WTC11 (cell line): ENCODE data around the gene KLK2.

Experiments
- JUN ChIP-seq: sonication (generic); formaldehyde crosslinking; IDR thresholded peaks from 2 replicates; pipeline ENCODE4 v1.8.0; 2023; ENCODE audit warnings: mild to moderate bottlenecking, missing genetic modification reagents
- TEAD1 ChIP-seq: sonication (generic); formaldehyde crosslinking; IDR thresholded peaks from 2 replicates; pipeline ENCODE4 v1.8.0; 2022; ENCODE audit warnings: mild to moderate bottlenecking, missing genetic modification reagents
- TF ChIP-seq, protein P1 (sequence below): fragments of 200-600 bp; IDR thresholded peaks from 2 replicates; pipeline ENCODE4 v1.8.0; 2022; ENCODE audit warnings: antibody characterized with exemption
- TF ChIP-seq, protein P2 (sequence below): sonication (generic); formaldehyde crosslinking; IDR thresholded peaks from 2 replicates; pipeline ENCODE4 v1.8.0; 2022; ENCODE audit warnings: mild to moderate bottlenecking, missing genetic modification reagents
- TF ChIP-seq, protein P3 (sequence below): sonication (generic); formaldehyde crosslinking; IDR thresholded peaks from 2 replicates; pipeline ENCODE4 v1.8.1; 2023; ENCODE audit warnings: mild to moderate bottlenecking, moderate library complexity, missing genetic modification reagents
- TF ChIP-seq, protein P4 (sequence below): sonication (generic); formaldehyde crosslinking; IDR thresholded peaks from 2 replicates; pipeline ENCODE4 v1.8.0; 2022; ENCODE audit warnings: missing genetic modification reagents

DNA sequence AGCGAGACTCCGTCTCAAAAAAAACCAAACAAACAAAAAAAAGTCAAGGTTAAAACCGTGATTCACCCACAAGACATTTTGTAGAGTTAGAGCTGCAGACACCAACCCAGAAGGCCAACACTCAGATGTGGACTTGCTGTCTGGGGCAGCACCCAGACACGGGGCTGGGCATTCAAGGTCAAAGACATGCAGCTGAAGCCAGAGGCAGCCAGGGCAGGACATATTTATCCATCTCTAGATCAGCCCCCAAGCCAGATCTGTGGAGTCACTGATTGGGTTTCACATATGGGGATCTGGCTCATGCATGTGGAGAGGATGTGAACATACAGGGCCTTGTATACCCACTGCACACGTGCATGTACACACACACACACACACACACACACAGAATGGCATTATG, 43.4 kb upstream of the KLK2 start:
- TF ChIP-seq TEAD1 (CRISPR knock-in tag) (no peak), JUN (CRISPR knock-in tag) (no peak)
- TF ChIP-seq, protein P1, sequence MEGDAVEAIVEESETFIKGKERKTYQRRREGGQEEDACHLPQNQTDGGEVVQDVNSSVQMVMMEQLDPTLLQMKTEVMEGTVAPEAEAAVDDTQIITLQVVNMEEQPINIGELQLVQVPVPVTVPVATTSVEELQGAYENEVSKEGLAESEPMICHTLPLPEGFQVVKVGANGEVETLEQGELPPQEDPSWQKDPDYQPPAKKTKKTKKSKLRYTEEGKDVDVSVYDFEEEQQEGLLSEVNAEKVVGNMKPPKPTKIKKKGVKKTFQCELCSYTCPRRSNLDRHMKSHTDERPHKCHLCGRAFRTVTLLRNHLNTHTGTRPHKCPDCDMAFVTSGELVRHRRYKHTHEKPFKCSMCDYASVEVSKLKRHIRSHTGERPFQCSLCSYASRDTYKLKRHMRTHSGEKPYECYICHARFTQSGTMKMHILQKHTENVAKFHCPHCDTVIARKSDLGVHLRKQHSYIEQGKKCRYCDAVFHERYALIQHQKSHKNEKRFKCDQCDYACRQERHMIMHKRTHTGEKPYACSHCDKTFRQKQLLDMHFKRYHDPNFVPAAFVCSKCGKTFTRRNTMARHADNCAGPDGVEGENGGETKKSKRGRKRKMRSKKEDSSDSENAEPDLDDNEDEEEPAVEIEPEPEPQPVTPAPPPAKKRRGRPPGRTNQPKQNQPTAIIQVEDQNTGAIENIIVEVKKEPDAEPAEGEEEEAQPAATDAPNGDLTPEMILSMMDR: no peak
- TF ChIP-seq, protein P2, sequence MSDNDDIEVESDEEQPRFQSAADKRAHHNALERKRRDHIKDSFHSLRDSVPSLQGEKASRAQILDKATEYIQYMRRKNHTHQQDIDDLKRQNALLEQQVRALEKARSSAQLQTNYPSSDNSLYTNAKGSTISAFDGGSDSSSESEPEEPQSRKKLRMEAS (CRISPR knock-in tag): no peak
- TF ChIP-seq, protein P3, sequence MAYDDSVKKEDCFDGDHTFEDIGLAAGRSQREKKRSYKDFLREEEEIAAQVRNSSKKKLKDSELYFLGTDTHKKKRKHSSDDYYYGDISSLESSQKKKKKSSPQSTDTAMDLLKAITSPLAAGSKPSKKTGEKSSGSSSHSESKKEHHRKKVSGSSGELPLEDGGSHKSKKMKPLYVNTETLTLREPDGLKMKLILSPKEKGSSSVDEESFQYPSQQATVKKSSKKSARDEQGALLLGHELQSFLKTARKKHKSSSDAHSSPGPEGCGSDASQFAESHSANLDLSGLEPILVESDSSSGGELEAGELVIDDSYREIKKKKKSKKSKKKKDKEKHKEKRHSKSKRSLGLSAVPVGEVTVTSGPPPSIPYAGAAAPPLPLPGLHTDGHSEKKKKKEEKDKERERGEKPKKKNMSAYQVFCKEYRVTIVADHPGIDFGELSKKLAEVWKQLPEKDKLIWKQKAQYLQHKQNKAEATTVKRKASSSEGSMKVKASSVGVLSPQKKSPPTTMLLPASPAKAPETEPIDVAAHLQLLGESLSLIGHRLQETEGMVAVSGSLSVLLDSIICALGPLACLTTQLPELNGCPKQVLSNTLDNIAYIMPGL: no peak
- TF ChIP-seq, protein P4, sequence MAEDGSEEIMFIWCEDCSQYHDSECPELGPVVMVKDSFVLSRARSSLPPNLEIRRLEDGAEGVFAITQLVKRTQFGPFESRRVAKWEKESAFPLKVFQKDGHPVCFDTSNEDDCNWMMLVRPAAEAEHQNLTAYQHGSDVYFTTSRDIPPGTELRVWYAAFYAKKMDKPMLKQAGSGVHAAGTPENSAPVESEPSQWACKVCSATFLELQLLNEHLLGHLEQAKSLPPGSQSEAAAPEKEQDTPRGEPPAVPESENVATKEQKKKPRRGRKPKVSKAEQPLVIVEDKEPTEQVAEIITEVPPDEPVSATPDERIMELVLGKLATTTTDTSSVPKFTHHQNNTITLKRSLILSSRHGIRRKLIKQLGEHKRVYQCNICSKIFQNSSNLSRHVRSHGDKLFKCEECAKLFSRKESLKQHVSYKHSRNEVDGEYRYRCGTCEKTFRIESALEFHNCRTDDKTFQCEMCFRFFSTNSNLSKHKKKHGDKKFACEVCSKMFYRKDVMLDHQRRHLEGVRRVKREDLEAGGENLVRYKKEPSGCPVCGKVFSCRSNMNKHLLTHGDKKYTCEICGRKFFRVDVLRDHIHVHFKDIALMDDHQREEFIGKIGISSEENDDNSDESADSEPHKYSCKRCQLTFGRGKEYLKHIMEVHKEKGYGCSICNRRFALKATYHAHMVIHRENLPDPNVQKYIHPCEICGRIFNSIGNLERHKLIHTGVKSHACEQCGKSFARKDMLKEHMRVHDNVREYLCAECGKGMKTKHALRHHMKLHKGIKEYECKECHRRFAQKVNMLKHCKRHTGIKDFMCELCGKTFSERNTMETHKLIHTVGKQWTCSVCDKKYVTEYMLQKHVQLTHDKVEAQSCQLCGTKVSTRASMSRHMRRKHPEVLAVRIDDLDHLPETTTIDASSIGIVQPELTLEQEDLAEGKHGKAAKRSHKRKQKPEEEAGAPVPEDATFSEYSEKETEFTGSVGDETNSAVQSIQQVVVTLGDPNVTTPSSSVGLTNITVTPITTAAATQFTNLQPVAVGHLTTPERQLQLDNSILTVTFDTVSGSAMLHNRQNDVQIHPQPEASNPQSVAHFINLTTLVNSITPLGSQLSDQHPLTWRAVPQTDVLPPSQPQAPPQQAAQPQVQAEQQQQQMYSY (CRISPR knock-in tag): no peak
